K562 (cell line): ENCODE measurements around the gene MXD3. TPM values are rescaled to one million over a fixed set of nuclear protein-coding genes. Genes with fewer than 3 reads are reported as not detected.

Experiments used
- CEBPZ ChIP-seq: fragments of 150-350 bp; IDR thresholded peaks from 2 replicates; pipeline ENCODE4 v1.6.1; 2014; ENCODE audit warnings: low read depth, mild to moderate bottlenecking, low read length, borderline replicate concordance
- FOXA3 ChIP-seq, 2 experiments: fragments of 450-650 bp in 1 of 2; sonication (generic) in 1 of 2; formaldehyde crosslinking; IDR thresholded peaks in 1 of 2; conservative IDR thresholded peaks in 1 of 2; 2 replicates each; pipeline versions ENCODE4 v1.4.0 to v1.8.0; 2020 to 2022; ENCODE audit warnings: mild to moderate bottlenecking in 2 of 2, missing genetic modification reagents in 1 of 2
- GATAD2B ChIP-seq: fragments of 450-650 bp; IDR thresholded peaks from 2 replicates; pipeline ENCODE4 v1.6.1; 2017; ENCODE audit warnings: mild to moderate bottlenecking, borderline replicate concordance
- NELFE ChIP-seq: IDR thresholded peaks from 2 replicates; pipeline ENCODE4 v1.6.1; 2011; ENCODE audit warnings: mild to moderate bottlenecking; ENCODE audit not compliant: insufficient read depth, insufficient read length
- NEUROD1 ChIP-seq: fragments of 150-350 bp; IDR thresholded peaks from 2 replicates; pipeline ENCODE4 v1.6.1; 2014; ENCODE audit warnings: borderline replicate concordance, low read length, low read depth; ENCODE audit not compliant: partially characterized antibody
- RUNX1 ChIP-seq: sonication (generic); IDR thresholded peaks from 2 replicates; pipeline ENCODE4 v1.6.1; 2016; ENCODE audit warnings: antibody characterized with exemption, low read depth
- TSHZ1 ChIP-seq: fragments of 250-450 bp; sonication (Bioruptor Pico); IDR thresholded peaks from 2 replicates; pipeline ENCODE4 v1.4.0; 2020; ENCODE audit warnings: mild to moderate bottlenecking, moderate library complexity
- XRCC4 ChIP-seq: IDR thresholded peaks from one replicate; pipeline ENCODE4 v1.6.1; 2011; ENCODE audit not compliant: insufficient read depth, insufficient read length; ENCODE audit errors: extremely low read depth
- ZBTB9 ChIP-seq: fragments of 450-650 bp; formaldehyde crosslinking; IDR thresholded peaks from 2 replicates; pipeline ENCODE4 v1.4.0; 2020; ENCODE audit warnings: mild to moderate bottlenecking, moderate library complexity
- ZFP30 ChIP-seq: fragments of 250-450 bp; sonication (Bioruptor Pico); IDR thresholded peaks from 2 replicates; pipeline ENCODE4 v1.8.0; 2022; ENCODE audit warnings: moderate library complexity, mild to moderate bottlenecking, inconsistent platforms, borderline replicate concordance
- ZNF280B ChIP-seq: fragments of 250-450 bp; sonication (Bioruptor Pico); IDR thresholded peaks from 2 replicates; pipeline ENCODE4 v1.5.1; 2021; ENCODE audit warnings: mild to moderate bottlenecking
- ZNF445 ChIP-seq: fragments of 250-450 bp; sonication (Bioruptor Pico); IDR thresholded peaks from 2 replicates; pipeline ENCODE4 v1.4.0; 2020; ENCODE audit warnings: low read depth, mild to moderate bottlenecking, moderate library complexity
- polyA plus RNA-seq, 8 experiments: library from polyadenylated mRNA; depleted of rRNA in 4 of 8; stranded (reverse) in 5 of 8; unstranded in 3 of 8; fragments of >200 nt; fragmentation: Nextera tagmentation in 2 of 8; fragmentation: Illumina TruSeq in 1 of 8; extraction: Ambion mirVana in 2 of 8; extraction: Trizol in 1 of 8; gene quantifications; 2 replicates each; pipeline versions ENCODE4 v1.2.1 to v1.2.3, GENCODE V29; 2011 to 2014; ENCODE audit warnings: inconsistent platforms in 1 of 8, missing spikeins in 1 of 8
- total RNA-seq, 7 experiments: library from RNA; depleted of rRNA in 6 of 7; stranded (reverse); fragments of >200 nt in 6 of 7; fragmentation: Illumina TruSeq in 2 of 7; extraction: Trizol in 2 of 7; gene quantifications; 2 replicates each; pipeline versions ENCODE4 v1.2.1 to v1.2.3, GENCODE V29; 2011 to 2021; ENCODE audit warnings: low replicate concordance in 1 of 7

MXD3 gene
- total and polyA plus RNA-seq, 9 of the 15 experiments (the other 6 are each of a cell fraction or from before 2014, with no cell fraction given), result 0.28 to 24.8 (median 4.5) TPM

GRCh38 chr5:177311723-177312648, at the start of gene MXD3 (continued):
- TF ChIP-seq ZBTB9 (CRISPR knock-in tag), result 0 out of 2 replicates have a peak, but pooled peaks have one; percentile 16
- no peak for TF ChIP-seq ZFP30
- no peak for TF ChIP-seq XRCC4
- no peak for TF ChIP-seq ZNF445 (CRISPR knock-in tag)
- TF ChIP-seq FOXA3 (CRISPR knock-in tag; conservative IDR thresholded peaks at IDR 0.05 in 1 of 2, IDR thresholded peaks at IDR 0.05 in 1 of 2), result 0 out of 4 replicates have a peak, but pooled peaks of 1 of the 2 experiments have one; percentile 67
- TF ChIP-seq TSHZ1 (CRISPR knock-in tag), result no peak
- no peak for TF ChIP-seq ZNF280B (CRISPR knock-in tag)
- TF ChIP-seq CEBPZ, result no peak
- TF ChIP-seq NEUROD1, result peak; percentile 53
- 0 out of 2 replicates have a peak, but pooled peaks have one; percentile 45 for TF ChIP-seq RUNX1
- TF ChIP-seq NELFE, result no peak
- peak; percentile 78; the same call in 1 of the 2 replicates for TF ChIP-seq GATAD2B
